Activated naive CD4-positive, alpha-beta T cell treated with anti-CD3 and anti-CD28 coated beads, Interleukin-2, amount 50 U/mL, for 72 hours (primary cell): Measurements from ENCODE around the gene KCNJ5. TPM values are rescaled to one million over a fixed set of nuclear protein-coding genes. Genes with fewer than 3 reads are reported as not detected.

ENCODE experiments used
- total RNA-seq, 2 donors: library from RNA; stranded (reverse); gene quantifications; one replicate each; pipeline ENCODE4 v1.2.3, GENCODE V29; 2022

Gene KCNJ5
- total RNA-seq, 2 donors from 2014 or later: not detected

Other genes with a start within 250 kb of the KCNJ5 start
- gene FLI1, start 197.3 kb upstream of the KCNJ5 start, total RNA-seq: 10 to 100 TPM; 44.4 to 69.4 TPM
- gene KCNJ1, start 24.1 kb upstream of the KCNJ5 start, total RNA-seq: not detected
- not detected for gene TP53AIP1, start 51.5 kb downstream of the KCNJ5 start, total RNA-seq